K562 (cell line): ENCODE results near the gene TNFAIP3. TPM values are rescaled to one million over a fixed set of nuclear protein-coding genes. Genes with fewer than 3 reads are reported as not detected.
A peak's percentile ranks its signal among the peaks of the same experiment; 100 is the strongest.

Source experiments
- MECOM ChIP-seq: fragments of 250-450 bp; sonication (Bioruptor Pico); IDR thresholded peaks from 2 replicates; pipeline ENCODE4 v1.8.0; 2022; ENCODE audit warnings: inconsistent platforms
- NBN ChIP-seq: fragments of 450-650 bp; IDR thresholded peaks from 2 replicates; pipeline ENCODE4 v1.6.1; 2016; ENCODE audit warnings: low read depth, mild to moderate bottlenecking
- POLR2AphosphoS5 ChIP-seq: IDR thresholded peaks from 2 replicates; pipeline ENCODE4 v1.6.1; 2011; ENCODE audit warnings: mild to moderate bottlenecking, low read depth, low read length, moderate library complexity; ENCODE audit not compliant: control insufficient read depth, insufficient read depth
- PRMT5 ChIP-seq: sonication (generic); formaldehyde crosslinking; IDR thresholded peaks from 2 replicates; pipeline ENCODE4 v1.5.0; 2020; ENCODE audit warnings: missing genetic modification reagents
- REST ChIP-seq, 2 experiments: fragments of 450-650 bp; formaldehyde crosslinking in 1 of 2; IDR thresholded peaks; 2 replicates each; pipeline versions ENCODE4 v1.4.0 to v1.6.1; 2014 to 2020; ENCODE audit warnings: mild to moderate bottlenecking in 2 of 2, borderline replicate concordance in 1 of 2, low read depth in 1 of 2
- SP2 ChIP-seq: IDR thresholded peaks from 2 replicates; pipeline ENCODE4 v1.6.1; 2011; ENCODE audit warnings: mild to moderate bottlenecking, low read depth, low read length, moderate library complexity; ENCODE audit not compliant: poor library complexity, severe bottlenecking; ENCODE audit errors: extremely low read depth
- TAF7 ChIP-seq: fragments of 450-650 bp; IDR thresholded peaks from 2 replicates; pipeline ENCODE4 v1.6.1; 2016; ENCODE audit warnings: missing genetic modification characterization, missing compliant biosample characterization
- ZEB2 ChIP-seq: fragments of 450-650 bp; IDR thresholded peaks from 2 replicates; pipeline ENCODE4 v1.6.1; 2016
- ZSCAN32 ChIP-seq: fragments of 450-650 bp; formaldehyde crosslinking; IDR thresholded peaks from 2 replicates; pipeline ENCODE4 v1.4.0; 2020; ENCODE audit warnings: mild to moderate bottlenecking, moderate library complexity
- polyA plus RNA-seq, 8 experiments: library from polyadenylated mRNA; depleted of rRNA in 4 of 8; stranded (reverse) in 5 of 8; unstranded in 3 of 8; fragments of >200 nt; fragmentation: Nextera tagmentation in 2 of 8; fragmentation: Illumina TruSeq in 1 of 8; extraction: Ambion mirVana in 2 of 8; extraction: Trizol in 1 of 8; gene quantifications; 2 replicates each; pipeline versions ENCODE4 v1.2.1 to v1.2.3, GENCODE V29; 2011 to 2014; ENCODE audit warnings: inconsistent platforms in 1 of 8, missing spikeins in 1 of 8
- total RNA-seq, 7 experiments: library from RNA; depleted of rRNA in 6 of 7; stranded (reverse); fragments of >200 nt in 6 of 7; fragmentation: Illumina TruSeq in 2 of 7; extraction: Trizol in 2 of 7; gene quantifications; 2 replicates each; pipeline versions ENCODE4 v1.2.1 to v1.2.3, GENCODE V29; 2011 to 2021; ENCODE audit warnings: low replicate concordance in 1 of 7
- TF ChIP-seq, protein P1 (sequence below): fragments of 250-450 bp; sonication (Bioruptor Pico); IDR thresholded peaks from 2 replicates; pipeline ENCODE4 v1.8.0; 2022; ENCODE audit warnings: moderate library complexity, mild to moderate bottlenecking, inconsistent platforms
- TF ChIP-seq, protein P2 (sequence below): fragments of 450-650 bp; formaldehyde crosslinking; conservative IDR thresholded peaks from 2 replicates; pipeline ENCODE4 v1.4.0; 2022; ENCODE audit warnings: mild to moderate bottlenecking, missing genetic modification characterization
- TF ChIP-seq, protein P3 (sequence below): fragments of 200-800 bp; sonication (Bioruptor generic); IDR thresholded peaks from 2 replicates; pipeline ENCODE4 v1.6.1; 2017; ENCODE audit warnings: missing genetic modification characterization, missing compliant biosample characterization

TNFAIP3 gene
- total and polyA plus RNA-seq, 9 of the 15 experiments (the other 6 are each of a cell fraction or from before 2014, with no cell fraction given) = 0.79 to 17.0 (median 6.4) TPM

DNA sequence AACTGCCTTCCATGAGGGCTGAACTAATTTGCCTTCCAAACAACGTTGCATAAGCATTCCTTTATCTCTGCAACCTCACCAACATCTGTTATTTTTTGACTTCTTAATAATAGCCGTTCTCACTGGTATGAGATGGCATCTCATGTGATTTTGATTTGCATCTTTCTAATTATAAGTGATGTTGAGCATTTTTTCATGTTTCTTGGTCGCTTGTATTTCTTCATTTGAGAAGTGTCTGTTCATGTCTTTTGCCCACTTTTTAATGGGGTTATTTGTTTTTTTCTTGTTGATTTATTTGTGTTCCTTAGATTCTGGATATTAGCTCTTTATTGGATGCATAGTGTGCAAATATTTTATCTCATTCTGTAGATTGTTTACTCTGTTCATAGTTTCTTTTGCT is 46.4 kb downstream of the TNFAIP3 start (continued):
- TF ChIP-seq, protein P1, sequence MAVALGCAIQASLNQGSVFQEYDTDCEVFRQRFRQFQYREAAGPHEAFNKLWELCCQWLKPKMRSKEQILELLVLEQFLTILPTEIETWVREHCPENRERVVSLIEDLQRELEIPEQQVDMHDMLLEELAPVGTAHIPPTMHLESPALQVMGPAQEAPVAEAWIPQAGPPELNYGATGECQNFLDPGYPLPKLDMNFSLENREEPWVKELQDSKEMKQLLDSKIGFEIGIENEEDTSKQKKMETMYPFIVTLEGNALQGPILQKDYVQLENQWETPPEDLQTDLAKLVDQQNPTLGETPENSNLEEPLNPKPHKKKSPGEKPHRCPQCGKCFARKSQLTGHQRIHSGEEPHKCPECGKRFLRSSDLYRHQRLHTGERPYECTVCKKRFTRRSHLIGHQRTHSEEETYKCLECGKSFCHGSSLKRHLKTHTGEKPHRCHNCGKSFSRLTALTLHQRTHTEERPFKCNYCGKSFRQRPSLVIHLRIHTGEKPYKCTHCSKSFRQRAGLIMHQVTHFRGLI = 0 out of 2 replicates have a peak, but pooled peaks have one; percentile 11
- TF ChIP-seq SP2 = no peak
- no peak for TF ChIP-seq ZEB2
- TF ChIP-seq POLR2AphosphoS5 = no peak
- 0 out of 2 replicates have a peak, but pooled peaks have one; percentile 18 for TF ChIP-seq NBN
- TF ChIP-seq TAF7 (tag) = no peak
- no peak for TF ChIP-seq REST (IDR thresholded peaks at IDR 0.05; ENCODE audit: borderline replicate concordance)
- no peak for TF ChIP-seq REST (CRISPR knock-in tag; IDR thresholded peaks at IDR 0.05; ENCODE audit: low read depth)
- TF ChIP-seq, protein P2, sequence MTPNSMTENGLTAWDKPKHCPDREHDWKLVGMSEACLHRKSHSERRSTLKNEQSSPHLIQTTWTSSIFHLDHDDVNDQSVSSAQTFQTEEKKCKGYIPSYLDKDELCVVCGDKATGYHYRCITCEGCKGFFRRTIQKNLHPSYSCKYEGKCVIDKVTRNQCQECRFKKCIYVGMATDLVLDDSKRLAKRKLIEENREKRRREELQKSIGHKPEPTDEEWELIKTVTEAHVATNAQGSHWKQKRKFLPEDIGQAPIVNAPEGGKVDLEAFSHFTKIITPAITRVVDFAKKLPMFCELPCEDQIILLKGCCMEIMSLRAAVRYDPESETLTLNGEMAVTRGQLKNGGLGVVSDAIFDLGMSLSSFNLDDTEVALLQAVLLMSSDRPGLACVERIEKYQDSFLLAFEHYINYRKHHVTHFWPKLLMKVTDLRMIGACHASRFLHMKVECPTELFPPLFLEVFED (CRISPR knock-in tag) = no peak
- TF ChIP-seq ZSCAN32 = no peak
- no peak for TF ChIP-seq MECOM (CRISPR knock-in tag)
- TF ChIP-seq PRMT5 (CRISPR knock-in tag) = no peak
- TF ChIP-seq, protein P3, sequence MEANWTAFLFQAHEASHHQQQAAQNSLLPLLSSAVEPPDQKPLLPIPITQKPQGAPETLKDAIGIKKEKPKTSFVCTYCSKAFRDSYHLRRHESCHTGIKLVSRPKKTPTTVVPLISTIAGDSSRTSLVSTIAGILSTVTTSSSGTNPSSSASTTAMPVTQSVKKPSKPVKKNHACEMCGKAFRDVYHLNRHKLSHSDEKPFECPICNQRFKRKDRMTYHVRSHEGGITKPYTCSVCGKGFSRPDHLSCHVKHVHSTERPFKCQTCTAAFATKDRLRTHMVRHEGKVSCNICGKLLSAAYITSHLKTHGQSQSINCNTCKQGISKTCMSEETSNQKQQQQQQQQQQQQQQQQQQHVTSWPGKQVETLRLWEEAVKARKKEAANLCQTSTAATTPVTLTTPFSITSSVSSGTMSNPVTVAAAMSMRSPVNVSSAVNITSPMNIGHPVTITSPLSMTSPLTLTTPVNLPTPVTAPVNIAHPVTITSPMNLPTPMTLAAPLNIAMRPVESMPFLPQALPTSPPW = no peak
